GM10266 (cell line): ENCODE measurements around the gene DCXR.

Source experiments
- DNase-seq: peaks from one replicate; pipeline ENCODE4 v3.0.0; 2012; ENCODE audit errors: extremely low spot score
- CTCF ChIP-seq: IDR thresholded peaks from 2 replicates; pipeline ENCODE4 v1.5.1; 2012; ENCODE audit warnings: mild to moderate bottlenecking, low read depth; ENCODE audit not compliant: control insufficient read depth, insufficient read depth; ENCODE audit errors: missing control alignments

DCXR gene

GRCh38 chr17:82061047-82061925, 23.8 kb upstream of the DCXR start:
- no peak for DNase-seq
- TF ChIP-seq CTCF = no peak

GRCh38 chr17:82060614-82061013, 23.1 kb upstream of the DCXR start:
- DNase-seq = no peak
- no peak for TF ChIP-seq CTCF

- no peak for DNase-seq
- TF ChIP-seq CTCF = no peak
Measured at GRCh38 chr17:82060001-82060380, 22.5 kb upstream of the DCXR start.

- DNase-seq = no peak
- no peak for TF ChIP-seq CTCF
Measured at GRCh38 chr17:82059272-82060000, 21.9 kb upstream of the DCXR start.

GRCh38 chr17:82058855-82059249, 21.4 kb upstream of the DCXR start:
- DNase-seq = no peak
- TF ChIP-seq CTCF = no peak

GRCh38 chr17:82058230-82058854, 20.8 kb upstream of the DCXR start:
- TF ChIP-seq CTCF = no peak
- DNase-seq = no peak
